Measurements from ENCODE around the gene FNBP1. TPM values are rescaled to one million over a fixed set of nuclear protein-coding genes. Genes with fewer than 3 reads are reported as not detected.

FNBP1 gene
- total RNA-seq, 1 experiment from 2014 or later: 36.5 TPM

DNA sequence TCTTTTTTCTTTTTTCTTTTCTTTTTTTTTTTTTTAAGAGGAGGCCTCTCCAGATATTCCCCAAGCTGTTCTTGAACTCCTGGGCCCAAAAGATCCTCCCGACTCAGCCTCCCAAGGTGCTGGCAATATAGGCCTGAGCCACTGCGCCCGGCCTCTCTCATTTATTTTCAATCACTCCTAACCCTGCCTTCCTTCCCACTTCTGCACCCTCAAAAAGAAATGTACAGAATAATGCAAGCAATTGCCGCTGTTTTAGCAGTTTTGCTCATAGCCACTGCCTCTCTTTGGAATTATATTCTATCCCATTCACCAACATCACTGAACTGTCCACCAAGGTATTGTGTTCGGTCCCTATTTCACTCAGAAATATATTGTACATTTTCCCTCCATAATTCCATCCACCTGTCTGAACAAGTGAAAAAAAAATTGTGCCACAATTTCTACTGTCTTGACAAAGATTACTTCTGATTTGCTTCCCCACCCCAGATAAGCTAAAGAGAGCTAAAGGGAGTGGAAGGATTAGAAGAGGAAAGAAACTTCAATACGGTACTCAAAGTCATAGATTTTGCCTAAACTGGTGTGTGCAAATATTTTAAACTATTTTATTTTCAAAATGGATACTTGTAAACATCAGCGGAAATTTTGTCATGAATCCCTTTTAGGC lies 1.9 kb downstream of the FNBP1 start:
- Mint-ChIP-seq H3K4me3 (peak overlapping the region; percentile 96 to 98), H3K27ac (no peak overlapping the region), H3K9me3 (peaks cover 2 to 3% of the 10 kb centered on the region in 2 experiments; a peak in 3 of 5 replicates), H3K36me3 (ENCODE audit: insufficient read depth in 1 of 3, low read depth in 3 of 3) (peaks cover 0 to 3% (median 2%) of the 10 kb centered on the region in 3 experiments; a peak in 2 of 7 replicates), H3K27me3 (ENCODE audit: low read depth) (peaks cover 28% of the 10 kb centered on the region), H3K4me1 (peaks cover 21 to 29% of the 10 kb centered on the region in 2 experiments)
- Histone ChIP-seq H3K18ac (ENCODE audit: insufficient read length, low read depth, low read length) (no peak overlapping the region), H4K8ac (replicated peaks; ENCODE audit: insufficient read length, low read depth, low read length) (no peak overlapping the region), H3K27me3 (ENCODE audit: insufficient read depth, low read length) (no peaks in the 10 kb centered on the region; the same call in 1 of the 2 replicates), H3K4ac (ENCODE audit: low read depth, low read length) (no peak overlapping the region), H3K56ac (ENCODE audit: insufficient read length, low read depth, low read length) (no peak overlapping the region), H3K14ac (ENCODE audit: insufficient read depth, low read length) (no peak overlapping the region), H3T11ph (ENCODE audit: low read length) (no peak overlapping the region), H4K91ac (ENCODE audit: insufficient read length, low read depth, low read length) (no peak overlapping the region), H3K4me1 (ENCODE audit: insufficient read depth, low read length) (no peaks in the 10 kb centered on the region), H3K9me3 (ENCODE audit: control insufficient read depth, low read depth, low read length) (no peaks in the 10 kb centered on the region), H2BK5ac (ENCODE audit: insufficient read length, low read length) (no peak overlapping the region), H4K5ac (ENCODE audit: insufficient read length, low read depth, low read length) (no peak overlapping the region), H3K79me1 (ENCODE audit: insufficient read depth, low read depth, low read length, poor library complexity, severe bottlenecking) (peaks cover 2% of the 10 kb centered on the region), H3K9ac (ENCODE audit: extremely low read depth, insufficient read length, low read length) (no peak overlapping the region), H2BK120ac (ENCODE audit: low read depth, low read length, poor library complexity, severe bottlenecking) (no peak overlapping the region), H2BK12ac (ENCODE audit: insufficient read length, low read depth, low read length) (no peak overlapping the region), H3K23me2 (ENCODE audit: insufficient read length, low read depth, low read length, poor library complexity, severe bottlenecking) (peaks cover 14% of the 10 kb centered on the region), H2AK5ac (ENCODE audit: insufficient read length, low read length) (no peak overlapping the region), H3K27ac (ENCODE audit: insufficient read length, low read depth, low read length) (no peak overlapping the region), H2AFZ (ENCODE audit: low read length) (no peak overlapping the region), H4K20me1 (ENCODE audit: control insufficient read depth, insufficient read depth, insufficient read length) (no peaks in the 10 kb centered on the region), H3K79me2 (ENCODE audit: insufficient read depth, low read length) (no peaks in the 10 kb centered on the region; the same call in 1 of the 2 replicates), H2BK15ac (ENCODE audit: low read depth, low read length) (no peak overlapping the region), H2BK20ac (ENCODE audit: low read depth, low read length, poor library complexity, severe bottlenecking) (no peak overlapping the region), H3K4me2 (ENCODE audit: insufficient read depth, insufficient read length, low read length) (peak overlapping the region; percentile 100), H3K23ac (ENCODE audit: insufficient read length, low read depth, low read length) (no peak overlapping the region)
- no peak for TF ChIP-seq CTCF (conservative IDR thresholded peaks at IDR 0.05)
- WGBS (ENCODE audit: extremely low coverage, insufficient read length, low lambda C conversion rate): no CpG with 5 or more reads among the region's 7 CpGs
- no peak for DNase-seq
